Vagina (tissue), 2 donors: Measurements from ENCODE around the gene NFIB. TPM values are rescaled to one million over a fixed set of nuclear protein-coding genes. Genes with fewer than 3 reads are reported as not detected.

Experiments
- DNase-seq, 2 donors: peaks; one replicate each; pipeline ENCODE4 v3.0.0-alpha.2; 2017; ENCODE audit errors: extremely low spot score in 2 of 2
- H3K27ac ChIP-seq: fragments of 200-600 bp; sonication (generic); one replicate; pipeline ENCODE4 v1.5.1; 2019
- H3K27me3 ChIP-seq: fragments of 200-600 bp; sonication (generic); one replicate; pipeline ENCODE4 v1.5.1; 2019
- H3K36me3 ChIP-seq, 2 donors: fragments of 200-600 bp; sonication (generic); one replicate each; pipeline ENCODE4 v1.5.1; 2017 to 2019
- H3K4me1 ChIP-seq: fragments of 200-600 bp; sonication (generic); one replicate; pipeline ENCODE4 v1.5.1; 2019
- H3K4me3 ChIP-seq, 2 donors: fragments of 200-600 bp; sonication (generic); 1 replicate in 1 of 2; 2 replicates in 1 of 2; pipeline ENCODE4 v1.5.1; 2016 to 2019
- H3K9me3 ChIP-seq: fragments of 200-600 bp; sonication (generic); one replicate; pipeline ENCODE4 v1.5.1; 2019
- CTCF ChIP-seq, 3 experiments: fragments of 450-650 bp in 2 of 3; fragments of 200-600 bp in 1 of 3; sonication (generic) in 1 of 3; IDR thresholded peaks; one replicate each; pipeline ENCODE4 v1.5.1; 2017 to 2019; ENCODE audit warnings: antibody characterized with exemption in 3 of 3, mild to moderate bottlenecking in 2 of 3, moderate library complexity in 2 of 3
- POLR2A ChIP-seq, 2 donors: fragments of 450-650 bp; IDR thresholded peaks; one replicate each; pipeline ENCODE4 v1.6.1; 2017; ENCODE audit warnings: antibody characterized with exemption in 2 of 2, mild to moderate bottlenecking in 2 of 2, moderate library complexity in 2 of 2
- POLR2AphosphoS5 ChIP-seq, 2 donors: sonication (generic); formaldehyde crosslinking; IDR thresholded peaks; one replicate each; pipeline ENCODE4 v1.9.0; 2017; ENCODE audit warnings: antibody characterized with exemption in 2 of 2, mild to moderate bottlenecking in 2 of 2, low read depth in 1 of 2; ENCODE audit not compliant: insufficient read depth in 1 of 2
- intact Hi-C: fragments of 100-400 bp; cut with DNase I; formaldehyde crosslinking; loops from one replicate; pipeline ENCODE4 v1.15.1; 2023
- total RNA-seq: library from RNA; depleted of rRNA; stranded (reverse); fragments of >200 nt; gene quantifications from one replicate; pipeline ENCODE4 v1.2.3, GENCODE V29; 2016

The NFIB gene
- total RNA-seq, 1 donor from 2014 or later, result 73.4 TPM

- H3K27ac ChIP-seq, result no peak overlapping the region
Observed at GRCh38 chr9:14146201-14146874, 167.6 kb downstream of the NFIB start.

GRCh38 chr9:14144215-14144614 is 169.7 kb downstream of the NFIB start:
- no peak overlapping the region for H3K27ac ChIP-seq
- H3K36me3 ChIP-seq, result no peaks in the 10 kb centered on the region
- no peak for DNase-seq
- no peaks in the 10 kb centered on the region for H3K9me3 ChIP-seq
- H3K27me3 ChIP-seq, result no peaks in the 10 kb centered on the region
- no peaks in the 10 kb centered on the region for H3K4me1 ChIP-seq
- TF ChIP-seq POLR2A (IDR thresholded peaks at IDR 0.05), result no peak
- TF ChIP-seq CTCF (IDR thresholded peaks at IDR 0.05), result no peak
- TF ChIP-seq POLR2AphosphoS5 (IDR thresholded peaks at IDR 0.05; ENCODE audit: insufficient read depth in 1 of 2, low read depth in 1 of 2), result no peak
- intact Hi-C loops, result no loop called here
- H3K4me3 ChIP-seq, result no peak overlapping the region

More at GRCh38 chr9:14146201-14146874, 167.6 kb downstream of the NFIB start:
- intact Hi-C loops, result no loop called here
- H3K4me1 ChIP-seq, result no peaks in the 10 kb centered on the region
- no peaks in the 10 kb centered on the region for H3K27me3 ChIP-seq
- no peak overlapping the region for H3K4me3 ChIP-seq
- no peak for TF ChIP-seq POLR2AphosphoS5 (IDR thresholded peaks at IDR 0.05; ENCODE audit: insufficient read depth in 1 of 2, low read depth in 1 of 2)
- TF ChIP-seq CTCF (IDR thresholded peaks at IDR 0.05), result no peak
- TF ChIP-seq POLR2A (IDR thresholded peaks at IDR 0.05), result no peak
- H3K36me3 ChIP-seq, result no peaks in the 10 kb centered on the region
- no peak for DNase-seq
- H3K9me3 ChIP-seq, result no peaks in the 10 kb centered on the region

DNA sequence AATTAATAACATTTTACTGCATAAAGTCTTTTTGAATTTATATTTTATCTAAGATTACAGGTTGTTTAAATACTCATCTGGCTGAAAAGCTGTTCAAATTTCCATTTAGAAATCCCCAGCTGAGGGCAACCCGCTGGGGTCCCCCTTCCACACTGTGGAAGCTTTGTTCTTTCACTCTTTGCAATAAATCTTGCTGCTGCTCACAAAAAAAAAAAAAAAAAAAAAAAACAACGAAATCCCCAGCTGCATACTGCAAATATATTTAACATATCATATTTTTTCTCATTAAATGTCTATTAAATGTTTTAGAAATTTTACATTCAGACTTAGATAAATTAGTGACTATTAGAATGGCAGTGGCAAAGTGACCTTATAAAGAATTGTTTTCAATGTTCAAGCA is 172.2 kb downstream of the NFIB start:
- Histone ChIP-seq H3K4me3 (no peak overlapping the region), H3K27me3 (no peaks in the 10 kb centered on the region), H3K4me1 (no peaks in the 10 kb centered on the region), H3K9me3 (no peaks in the 10 kb centered on the region), H3K27ac (no peak overlapping the region), H3K36me3 (no peaks in the 10 kb centered on the region)
- intact Hi-C loops, result no loop called here
- DNase-seq, result no peak
- no peak for TF ChIP-seq POLR2AphosphoS5 (IDR thresholded peaks at IDR 0.05; ENCODE audit: insufficient read depth in 1 of 2, low read depth in 1 of 2)
- TF ChIP-seq CTCF (IDR thresholded peaks at IDR 0.05), result no peak

DNA sequence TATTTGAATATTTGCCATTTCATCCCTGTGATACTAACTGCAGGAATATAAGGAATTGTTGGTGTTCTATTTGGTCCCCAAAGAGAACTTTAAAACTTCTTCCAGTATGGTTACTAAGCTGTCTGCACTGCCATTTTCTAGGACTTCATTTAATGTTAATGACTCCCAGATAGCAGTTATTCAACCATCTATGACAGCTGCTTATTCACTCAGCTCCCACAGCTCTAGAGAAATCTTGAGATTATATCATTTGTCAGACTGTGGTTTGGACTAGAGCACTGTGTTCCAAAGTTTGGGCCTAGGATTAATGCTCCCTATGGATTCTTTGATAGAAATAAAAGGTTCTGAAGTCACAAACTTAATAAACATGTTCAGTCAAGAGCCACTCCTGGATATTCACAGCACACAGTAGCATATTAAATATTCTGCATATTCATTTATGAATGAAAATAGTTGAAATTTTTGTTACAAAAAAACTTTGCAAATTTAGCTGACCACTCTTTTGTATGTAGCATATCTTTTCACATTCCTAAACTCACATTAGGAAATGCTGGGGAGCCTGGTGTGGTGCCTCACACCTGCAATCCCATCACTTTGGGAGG is 173.7 kb downstream of the NFIB start:
- no peak for TF ChIP-seq CTCF (IDR thresholded peaks at IDR 0.05)
- TF ChIP-seq POLR2A (IDR thresholded peaks at IDR 0.05), result no peak
- DNase-seq, result no peak
- intact Hi-C loops, result no loop called here
- H3K27me3 ChIP-seq, result no peaks in the 10 kb centered on the region
- H3K9me3 ChIP-seq, result no peaks in the 10 kb centered on the region
- no peaks in the 10 kb centered on the region for H3K36me3 ChIP-seq
- H3K27ac ChIP-seq, result no peak overlapping the region
- H3K4me1 ChIP-seq, result no peaks in the 10 kb centered on the region
- H3K4me3 ChIP-seq, result no peak overlapping the region

DNA sequence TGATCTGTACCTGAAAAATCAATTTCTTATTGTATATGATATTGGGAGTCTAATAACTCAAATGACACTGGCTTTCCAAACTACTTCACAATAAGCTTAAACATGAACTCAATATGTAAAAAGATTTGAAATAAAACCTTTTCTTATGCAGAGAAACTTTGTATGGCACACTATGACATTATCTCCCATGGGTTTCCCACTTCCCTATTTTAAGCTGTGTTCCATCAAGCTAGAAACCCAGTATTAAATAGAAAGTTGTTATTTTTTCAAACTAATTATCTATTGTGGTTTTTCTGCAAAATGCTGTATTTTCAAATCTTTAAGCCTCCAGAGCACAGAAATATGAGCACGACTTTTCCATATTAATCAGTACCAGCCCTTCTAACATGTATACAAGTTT is 174.7 kb downstream of the NFIB start:
- TF ChIP-seq POLR2AphosphoS5 (IDR thresholded peaks at IDR 0.05; ENCODE audit: insufficient read depth in 1 of 2, low read depth in 1 of 2), result no peak
- no peak for TF ChIP-seq CTCF (IDR thresholded peaks at IDR 0.05)
- TF ChIP-seq POLR2A (IDR thresholded peaks at IDR 0.05), result no peak
- no peak for DNase-seq
- Histone ChIP-seq H3K27me3 (no peaks in the 10 kb centered on the region), H3K27ac (no peak overlapping the region), H3K4me1 (no peaks in the 10 kb centered on the region), H3K36me3 (no peaks in the 10 kb centered on the region), H3K9me3 (no peaks in the 10 kb centered on the region), H3K4me3 (no peak overlapping the region)
- intact Hi-C loops, result no loop called here
